Duodenal mucosa (tissue), 2 donors: ENCODE results near the gene RRN3.
"Not testable (repeated sequence)": the region's sequence is repeated elsewhere in the genome, so short reads cannot be mapped to it uniquely, and the experiment has no call there.

ENCODE experiments used
- H3K27ac ChIP-seq: one replicate; pipeline ENCODE4 v1.7.0; 2013; ENCODE audit warnings: low read depth, low read length
- H3K27me3 ChIP-seq, 2 donors: one replicate each; pipeline ENCODE4 v1.7.0; 2013; ENCODE audit warnings: low read length in 2 of 2, control low read depth in 1 of 2; ENCODE audit not compliant: insufficient read depth in 2 of 2, control insufficient read depth in 1 of 2
- H3K36me3 ChIP-seq, 2 donors: one replicate each; pipeline ENCODE4 v1.7.0; 2013; ENCODE audit warnings: low read length in 2 of 2, control low read depth in 1 of 2; ENCODE audit not compliant: insufficient read depth in 2 of 2, control insufficient read depth in 1 of 2
- H3K4me1 ChIP-seq, 2 donors: one replicate each; pipeline ENCODE4 v1.7.0; 2013; ENCODE audit warnings: low read length in 2 of 2, control low read depth in 1 of 2; ENCODE audit not compliant: insufficient read depth in 2 of 2, control insufficient read depth in 1 of 2
- H3K4me3 ChIP-seq, 2 donors: one replicate each; pipeline ENCODE4 v1.7.0; 2013; ENCODE audit warnings: low read length in 2 of 2, low read depth in 1 of 2
- H3K9ac ChIP-seq, 2 donors: one replicate each; pipeline ENCODE4 v1.7.0; 2013; ENCODE audit warnings: low read length in 2 of 2, low read depth in 1 of 2
- H3K9me3 ChIP-seq, 2 donors: one replicate each; pipeline ENCODE4 v1.7.0; 2013; ENCODE audit warnings: low read length in 2 of 2, control low read depth in 1 of 2; ENCODE audit not compliant: control insufficient read depth in 1 of 2

The RRN3 gene

GRCh38 chr16:15134752-15135482 lies 40.8 kb upstream of the RRN3 start:
- not testable (repeated sequence) for H3K27me3 ChIP-seq, H3K27ac ChIP-seq, H3K9me3 ChIP-seq, H3K9ac ChIP-seq, H3K36me3 ChIP-seq, H3K4me1 ChIP-seq, H3K4me3 ChIP-seq

- not testable (repeated sequence) for H3K36me3 ChIP-seq, H3K27ac ChIP-seq, H3K9ac ChIP-seq, H3K4me1 ChIP-seq, H3K4me3 ChIP-seq, H3K9me3 ChIP-seq, H3K27me3 ChIP-seq
These were observed 39.5 kb upstream of the RRN3 start for GRCh38 chr16:15133554-15133953.

GRCh38 chr16:15132719-15133428 lies 38.8 kb upstream of the RRN3 start:
- not testable (repeated sequence) for H3K9ac ChIP-seq, H3K4me1 ChIP-seq, H3K4me3 ChIP-seq, H3K27me3 ChIP-seq, H3K36me3 ChIP-seq, H3K9me3 ChIP-seq, H3K27ac ChIP-seq

- H3K36me3 ChIP-seq, H3K4me1 ChIP-seq, H3K27me3 ChIP-seq, H3K9ac ChIP-seq, H3K4me3 ChIP-seq, H3K9me3 ChIP-seq, H3K27ac ChIP-seq: not testable (repeated sequence)
These were observed 37.0 kb upstream of the RRN3 start for GRCh38 chr16:15130943-15131700.

- not testable (repeated sequence) for H3K4me3 ChIP-seq, H3K27ac ChIP-seq, H3K36me3 ChIP-seq, H3K27me3 ChIP-seq, H3K9me3 ChIP-seq, H3K4me1 ChIP-seq, H3K9ac ChIP-seq
These were observed 36.3 kb upstream of the RRN3 start for GRCh38 chr16:15130256-15130932.

- H3K4me3 ChIP-seq, H3K9ac ChIP-seq, H3K27me3 ChIP-seq, H3K36me3 ChIP-seq, H3K27ac ChIP-seq, H3K4me1 ChIP-seq, H3K9me3 ChIP-seq: not testable (repeated sequence)
These were observed 33.8 kb upstream of the RRN3 start for GRCh38 chr16:15127641-15128425.

- H3K27ac ChIP-seq, H3K36me3 ChIP-seq, H3K9me3 ChIP-seq, H3K27me3 ChIP-seq, H3K9ac ChIP-seq, H3K4me1 ChIP-seq, H3K4me3 ChIP-seq: not testable (repeated sequence)
These were observed 6.4 kb upstream of the RRN3 start for GRCh38 chr16:15100372-15100987.

GRCh38 chr16:15099366-15099909 lies 5.4 kb upstream of the RRN3 start:
- not testable (repeated sequence) for H3K4me1 ChIP-seq, H3K27ac ChIP-seq, H3K36me3 ChIP-seq, H3K9me3 ChIP-seq, H3K4me3 ChIP-seq, H3K9ac ChIP-seq, H3K27me3 ChIP-seq

- H3K27ac ChIP-seq, H3K27me3 ChIP-seq, H3K9ac ChIP-seq, H3K4me1 ChIP-seq, H3K36me3 ChIP-seq, H3K4me3 ChIP-seq, H3K9me3 ChIP-seq: not testable (repeated sequence)
These were observed 2.5 kb upstream of the RRN3 start for GRCh38 chr16:15096583-15096972.
